Measurements from ENCODE around the gene LRRN4CL.

- TF ChIP-seq POLR2A (IDR thresholded peaks at IDR 0.05) (no peak), CTCF (IDR thresholded peaks at IDR 0.05) (no peak)
These were observed 16.2 kb downstream of the LRRN4CL start for GRCh38 chr11:62673196-62673525.

All from breast epithelium (tissue), 3 donors.